ENCODE data around the gene HAGH. TPM values are rescaled to one million over a fixed set of nuclear protein-coding genes. Genes with fewer than 3 reads are reported as not detected.
"Not testable (repeated sequence)": the region's sequence is repeated elsewhere in the genome, so short reads cannot be mapped to it uniquely, and the experiment has no call there.

The HAGH gene
- total RNA-seq, 1 experiment from 2014 or later = 38.4 TPM

DNA sequence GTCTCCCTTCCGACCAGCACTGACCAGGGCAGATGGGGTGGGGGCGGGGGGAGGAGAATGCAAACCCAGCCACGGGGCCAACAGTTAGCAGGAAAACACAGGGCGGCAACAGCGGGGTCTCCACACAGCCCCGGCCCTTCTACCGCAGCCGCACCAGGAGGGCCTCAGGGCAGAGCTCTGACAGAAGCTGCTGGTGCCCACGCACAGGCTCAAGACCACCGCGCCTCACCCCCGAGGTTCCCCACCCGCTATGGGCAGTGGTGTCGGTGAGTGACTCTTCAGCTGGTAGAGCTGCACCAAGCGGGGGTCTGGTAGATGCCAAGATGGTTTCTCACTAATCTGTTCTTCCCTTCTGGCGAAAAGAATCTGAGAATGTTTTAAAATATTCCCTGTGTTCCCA is 16.1 kb downstream of the HAGH start:
- Histone ChIP-seq H3K9ac (ENCODE audit: low read length) (no peak overlapping the region), H4K20me1 (ENCODE audit: insufficient read depth, low read depth, low read length) (no peaks in the 10 kb centered on the region), H3K27me3 (ENCODE audit: low read length) (no peaks in the 10 kb centered on the region), H2AFZ (ENCODE audit: low read length) (no peak overlapping the region), H3K79me2 (ENCODE audit: low read length) (no peaks in the 10 kb centered on the region), H3K4me1 (ENCODE audit: low read length) (no peaks in the 10 kb centered on the region), H3K4me3 (ENCODE audit: low read length) (no peak overlapping the region), H3K4me2 (ENCODE audit: low read depth, low read length, poor library complexity, severe bottlenecking) (no peak overlapping the region), H3K27ac (ENCODE audit: low read length) (no peak overlapping the region), H3K9me2 (replicated peaks; ENCODE audit: insufficient read depth, low read length) (no peaks in the 10 kb centered on the region), H3K36me3 (ENCODE audit: insufficient read depth, low read length) (no peaks in the 10 kb centered on the region; the same call in 1 of the 2 replicates), H3K9me3 (ENCODE audit: low read length) (no peaks in the 10 kb centered on the region)
- DNase-seq = no peak

DNA sequence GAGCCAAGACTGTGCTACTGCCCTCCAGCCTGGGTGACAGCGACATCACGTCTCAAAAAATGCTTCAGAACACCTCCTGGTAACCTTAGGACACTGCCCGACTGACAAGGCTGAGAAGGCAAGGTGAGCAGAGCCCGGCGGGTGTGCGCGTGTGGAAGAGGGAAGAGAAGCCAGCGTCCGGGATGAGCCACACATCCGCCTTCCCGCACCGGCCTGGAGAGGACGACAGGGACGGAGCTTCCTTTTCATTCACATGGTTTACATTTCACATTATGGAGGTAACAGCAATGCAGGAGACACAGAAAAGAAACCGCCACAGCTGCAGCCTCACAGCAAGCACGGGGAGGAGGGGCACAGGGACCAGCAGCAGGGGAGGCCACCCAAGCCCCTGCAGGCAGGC is 16.5 kb downstream of the HAGH start:
- Histone ChIP-seq H3K27ac (ENCODE audit: low read length) (no peak overlapping the region), H3K27me3 (ENCODE audit: low read length) (no peaks in the 10 kb centered on the region), H3K9me3 (ENCODE audit: low read length) (no peaks in the 10 kb centered on the region), H3K36me3 (ENCODE audit: insufficient read depth, low read length) (no peaks in the 10 kb centered on the region; the same call in 1 of the 2 replicates), H2AFZ (ENCODE audit: low read length) (no peak overlapping the region), H3K4me1 (ENCODE audit: low read length) (no peaks in the 10 kb centered on the region), H3K4me3 (ENCODE audit: low read length) (no peak overlapping the region), H4K20me1 (ENCODE audit: insufficient read depth, low read depth, low read length) (no peaks in the 10 kb centered on the region), H3K79me2 (ENCODE audit: low read length) (no peaks in the 10 kb centered on the region), H3K9me2 (replicated peaks; ENCODE audit: insufficient read depth, low read length) (no peaks in the 10 kb centered on the region), H3K4me2 (ENCODE audit: low read depth, low read length, poor library complexity, severe bottlenecking) (no peak overlapping the region), H3K9ac (ENCODE audit: low read length) (no peak overlapping the region)
- no peak for DNase-seq

- no peaks in the 10 kb centered on the region for H3K9me2 ChIP-seq (replicated peaks; ENCODE audit: insufficient read depth, low read length)
- no peaks in the 10 kb centered on the region for H3K4me1 ChIP-seq (ENCODE audit: low read length)
- no peak overlapping the region for H3K27ac ChIP-seq (ENCODE audit: low read length)
- H3K79me2 ChIP-seq (ENCODE audit: low read length) = no peaks in the 10 kb centered on the region
- H4K20me1 ChIP-seq (ENCODE audit: insufficient read depth, low read depth, low read length) = no peaks in the 10 kb centered on the region
- no peak overlapping the region for H2AFZ ChIP-seq (ENCODE audit: low read length)
- H3K4me2 ChIP-seq (ENCODE audit: low read depth, low read length, poor library complexity, severe bottlenecking) = no peak overlapping the region
- H3K9me3 ChIP-seq (ENCODE audit: low read length) = no peaks in the 10 kb centered on the region
- H3K4me3 ChIP-seq (ENCODE audit: low read length) = no peak overlapping the region
- no peak for DNase-seq
- no peaks in the 10 kb centered on the region for H3K27me3 ChIP-seq (ENCODE audit: low read length)
- no peak overlapping the region for H3K9ac ChIP-seq (ENCODE audit: low read length)
- H3K36me3 ChIP-seq (ENCODE audit: insufficient read depth, low read length) = no peaks in the 10 kb centered on the region; the same call in 1 of the 2 replicates
Observed at GRCh38 chr16:1809281-1809801, 17.3 kb downstream of the HAGH start.

DNA sequence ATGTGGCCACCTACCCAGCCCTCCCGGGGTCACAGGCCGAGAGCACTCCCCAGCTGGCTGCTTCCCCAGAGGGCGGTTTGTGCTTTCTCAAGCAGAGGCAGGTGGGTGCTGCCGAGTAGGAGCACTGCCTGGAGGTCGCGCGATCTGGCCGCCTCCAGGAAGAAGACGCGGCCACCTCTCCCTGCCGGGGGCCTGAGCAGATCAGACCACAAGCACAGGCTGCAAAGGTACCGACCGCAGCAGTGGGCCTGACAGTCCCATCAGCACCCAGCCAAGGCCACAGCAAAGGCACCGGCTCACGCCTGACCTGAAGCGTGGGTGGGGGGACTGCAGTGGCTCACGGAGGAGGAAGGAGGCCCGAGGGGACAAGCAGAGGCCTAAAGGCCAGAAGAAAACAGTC is 17.9 kb downstream of the HAGH start:
- H3K27me3 ChIP-seq (ENCODE audit: low read length) = no peaks in the 10 kb centered on the region
- no peak overlapping the region for H3K4me3 ChIP-seq (ENCODE audit: low read length)
- H2AFZ ChIP-seq (ENCODE audit: low read length) = no peak overlapping the region
- H3K9me3 ChIP-seq (ENCODE audit: low read length) = no peaks in the 10 kb centered on the region
- no peaks in the 10 kb centered on the region for H3K79me2 ChIP-seq (ENCODE audit: low read length)
- H3K9me2 ChIP-seq (replicated peaks; ENCODE audit: insufficient read depth, low read length) = no peaks in the 10 kb centered on the region
- no peaks in the 10 kb centered on the region; the same call in 1 of the 2 replicates for H3K36me3 ChIP-seq (ENCODE audit: insufficient read depth, low read length)
- no peak overlapping the region for H3K4me2 ChIP-seq (ENCODE audit: low read depth, low read length, poor library complexity, severe bottlenecking)
- no peak for DNase-seq
- H4K20me1 ChIP-seq (ENCODE audit: insufficient read depth, low read depth, low read length) = no peaks in the 10 kb centered on the region
- H3K27ac ChIP-seq (ENCODE audit: low read length) = no peak overlapping the region
- no peak overlapping the region for H3K9ac ChIP-seq (ENCODE audit: low read length)
- no peaks in the 10 kb centered on the region for H3K4me1 ChIP-seq (ENCODE audit: low read length)

DNA sequence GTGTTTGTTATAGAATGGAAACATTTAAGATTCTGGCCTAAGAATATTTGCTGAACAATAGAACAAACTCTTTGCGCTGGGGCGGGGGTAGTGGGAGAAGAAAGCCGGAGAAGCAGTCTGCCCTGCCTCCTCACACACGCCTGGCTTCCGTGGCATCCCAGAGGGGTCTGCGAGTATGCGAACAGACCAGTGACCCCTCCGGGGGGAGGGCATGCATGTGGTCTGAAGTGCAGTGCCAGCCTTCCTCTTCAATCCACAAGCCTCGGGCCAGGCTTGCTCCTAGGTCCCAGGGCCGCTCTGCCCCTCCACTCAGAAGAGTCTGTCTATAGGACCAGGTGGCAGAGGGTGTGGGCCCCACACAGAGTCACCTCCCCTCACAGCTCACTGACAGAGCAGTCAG is 19.0 kb downstream of the HAGH start:
- Histone ChIP-seq H3K9ac (ENCODE audit: low read length) (no peak overlapping the region), H3K79me2 (ENCODE audit: low read length) (no peaks in the 10 kb centered on the region), H3K9me3 (ENCODE audit: low read length) (no peaks in the 10 kb centered on the region), H2AFZ (ENCODE audit: low read length) (no peak overlapping the region), H3K4me2 (ENCODE audit: low read depth, low read length, poor library complexity, severe bottlenecking) (no peak overlapping the region), H4K20me1 (ENCODE audit: insufficient read depth, low read depth, low read length) (no peaks in the 10 kb centered on the region), H3K27me3 (ENCODE audit: low read length) (no peaks in the 10 kb centered on the region), H3K27ac (ENCODE audit: low read length) (no peak overlapping the region), H3K9me2 (replicated peaks; ENCODE audit: insufficient read depth, low read length) (no peaks in the 10 kb centered on the region), H3K4me1 (ENCODE audit: low read length) (no peaks in the 10 kb centered on the region), H3K4me3 (ENCODE audit: low read length) (no peak overlapping the region), H3K36me3 (ENCODE audit: insufficient read depth, low read length) (no peaks in the 10 kb centered on the region)
- no peak for DNase-seq

DNA sequence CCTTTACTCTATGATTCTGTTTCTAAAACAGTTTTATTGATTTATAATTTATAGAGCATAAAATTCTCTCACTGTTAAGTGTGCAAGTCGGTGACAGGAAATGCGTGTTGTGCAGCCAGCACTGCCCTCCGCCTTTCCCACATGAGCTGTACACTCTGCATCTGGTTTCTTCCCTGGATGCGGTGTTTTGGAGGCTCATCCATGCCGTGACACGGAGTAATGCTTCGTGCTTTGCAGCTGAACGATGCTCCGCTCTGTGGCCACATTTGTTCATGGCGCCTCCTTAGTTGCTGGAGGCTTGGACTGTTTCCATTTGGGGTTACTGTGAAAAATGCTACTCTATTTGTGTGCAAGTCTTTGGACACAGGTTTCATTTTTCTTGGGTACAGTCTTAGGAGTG is 25.9 kb downstream of the HAGH start:
- peaks cover 3% of the 10 kb centered on the region; the same call in 1 of the 2 replicates for H3K9me3 ChIP-seq (ENCODE audit: low read length)
- H3K4me2 ChIP-seq (ENCODE audit: low read depth, low read length, poor library complexity, severe bottlenecking) = no peak overlapping the region
- no peaks in the 10 kb centered on the region for H3K4me1 ChIP-seq (ENCODE audit: low read length)
- H3K36me3 ChIP-seq (ENCODE audit: insufficient read depth, low read length) = no peaks in the 10 kb centered on the region
- no peaks in the 10 kb centered on the region for H3K79me2 ChIP-seq (ENCODE audit: low read length)
- no peak overlapping the region for H3K9ac ChIP-seq (ENCODE audit: low read length)
- no peaks in the 10 kb centered on the region for H3K9me2 ChIP-seq (replicated peaks; ENCODE audit: insufficient read depth, low read length)
- H3K27ac ChIP-seq (ENCODE audit: low read length) = no peak overlapping the region
- no peaks in the 10 kb centered on the region for H3K27me3 ChIP-seq (ENCODE audit: low read length)
- no peak for DNase-seq
- H2AFZ ChIP-seq (ENCODE audit: low read length) = no peak overlapping the region
- H4K20me1 ChIP-seq (ENCODE audit: insufficient read depth, low read depth, low read length) = no peaks in the 10 kb centered on the region
- H3K4me3 ChIP-seq (ENCODE audit: low read length) = no peak overlapping the region

DNA sequence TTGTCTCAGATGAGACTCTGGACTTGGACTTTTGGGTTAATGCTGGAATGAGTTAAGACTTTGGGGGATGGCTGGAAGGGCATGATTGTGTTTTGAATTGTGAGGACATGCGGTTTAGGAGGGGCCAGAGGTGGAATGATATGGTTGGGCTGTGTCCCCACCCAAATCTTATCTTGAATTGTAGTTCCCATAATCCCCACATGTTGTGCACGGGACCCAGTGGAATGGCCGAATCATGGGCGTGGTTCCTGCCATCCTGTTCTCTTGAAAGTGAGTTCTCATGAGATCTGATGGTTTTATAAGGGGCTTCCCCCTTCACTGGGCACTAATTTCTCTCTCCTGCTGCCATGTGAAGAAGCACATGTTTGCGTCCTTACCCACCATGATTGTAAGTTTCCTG is 27.4 kb downstream of the HAGH start:
- not testable (repeated sequence) for H3K27me3 ChIP-seq (ENCODE audit: low read length); H2AFZ ChIP-seq (ENCODE audit: low read length); H3K4me2 ChIP-seq (ENCODE audit: low read depth, low read length, poor library complexity, severe bottlenecking); H3K4me3 ChIP-seq (ENCODE audit: low read length); H3K9me3 ChIP-seq (ENCODE audit: low read length); DNase-seq; H3K36me3 ChIP-seq (ENCODE audit: insufficient read depth, low read length); H3K4me1 ChIP-seq (ENCODE audit: low read length); H3K79me2 ChIP-seq (ENCODE audit: low read length); H4K20me1 ChIP-seq (ENCODE audit: insufficient read depth, low read depth, low read length); H3K27ac ChIP-seq (ENCODE audit: low read length); H3K9me2 ChIP-seq (replicated peaks; ENCODE audit: insufficient read depth, low read length); H3K9ac ChIP-seq (ENCODE audit: low read length)

- no peaks in the 10 kb centered on the region for H3K9me2 ChIP-seq (replicated peaks; ENCODE audit: insufficient read depth, low read length)
- no peaks in the 10 kb centered on the region for H4K20me1 ChIP-seq (ENCODE audit: insufficient read depth, low read depth, low read length)
- no peak overlapping the region for H3K4me2 ChIP-seq (ENCODE audit: low read depth, low read length, poor library complexity, severe bottlenecking)
- H3K27me3 ChIP-seq (ENCODE audit: low read length) = no peaks in the 10 kb centered on the region
- no peak overlapping the region for H3K9ac ChIP-seq (ENCODE audit: low read length)
- no peak overlapping the region for H2AFZ ChIP-seq (ENCODE audit: low read length)
- H3K27ac ChIP-seq (ENCODE audit: low read length) = no peak overlapping the region
- H3K4me1 ChIP-seq (ENCODE audit: low read length) = no peaks in the 10 kb centered on the region
- no peaks in the 10 kb centered on the region for H3K79me2 ChIP-seq (ENCODE audit: low read length)
- H3K4me3 ChIP-seq (ENCODE audit: low read length) = no peak overlapping the region
- DNase-seq = no peak
- no peaks in the 10 kb centered on the region for H3K36me3 ChIP-seq (ENCODE audit: insufficient read depth, low read length)
- peaks cover 3% of the 10 kb centered on the region; the same call in 1 of the 2 replicates for H3K9me3 ChIP-seq (ENCODE audit: low read length)
Observed at GRCh38 chr16:1794908-1795666, 31.5 kb downstream of the HAGH start.
